HG02759 (cell line): Measurements from ENCODE around the gene DHX9.

Experiments used
- ATAC-seq: cut with Tn5 transposase; IDR thresholded peaks from one replicate; pipeline ENCODE4 v1.9.1; 2021; ENCODE audit warnings: mild to moderate bottlenecking, moderate library complexity; ENCODE audit not compliant: unreplicated experiment

Gene DHX9

DNA sequence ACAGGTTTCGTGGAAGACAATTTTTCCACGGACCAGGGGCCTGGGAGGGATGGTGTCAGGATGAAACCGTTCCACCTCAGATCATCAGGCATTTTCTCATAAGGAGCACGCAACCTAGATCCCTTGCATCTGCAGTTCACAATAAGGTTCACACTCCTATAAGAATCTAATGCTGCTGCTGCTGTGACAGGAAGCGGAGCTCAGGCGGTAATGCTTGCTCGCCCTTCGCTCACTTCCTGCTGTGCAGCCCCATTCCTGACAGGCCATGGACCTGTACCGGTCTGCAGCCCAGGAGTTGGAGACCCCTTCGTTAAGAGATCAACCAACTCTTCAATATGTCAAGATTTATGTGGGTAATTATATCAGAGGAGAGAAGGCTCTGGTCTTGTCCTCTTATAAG lies 3.3 kb upstream of the DHX9 start:
- ATAC-seq, result no peak

DNA sequence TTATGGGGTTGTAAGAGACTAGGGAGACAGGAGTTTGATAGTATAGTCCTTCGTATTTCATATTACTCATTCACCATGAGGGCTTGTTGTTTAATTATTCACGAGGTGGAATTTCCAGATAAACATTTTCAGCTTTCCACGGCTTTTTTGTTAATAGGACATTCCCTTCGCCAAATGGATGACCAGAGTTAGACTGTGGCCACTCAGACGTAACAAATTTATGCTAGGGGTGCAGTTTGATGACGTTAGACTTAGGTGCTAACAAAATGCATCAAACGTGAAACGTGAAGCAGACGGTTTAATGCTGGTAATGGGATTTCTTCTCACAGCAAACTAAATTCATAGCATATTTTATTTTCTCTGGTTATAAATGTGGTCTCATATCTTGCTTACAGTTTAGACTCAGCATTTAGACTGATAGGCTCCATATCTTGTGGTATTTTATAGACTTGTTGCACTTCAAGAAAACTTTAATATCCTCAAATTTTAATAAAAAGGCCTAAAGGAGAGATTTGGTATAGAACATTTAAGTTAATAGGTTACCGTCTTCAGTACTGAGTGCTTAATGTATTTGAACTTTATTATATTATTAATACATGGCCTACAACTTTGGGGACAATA lies 2.3 kb downstream of the DHX9 start:
- ATAC-seq, result no peak

DNA sequence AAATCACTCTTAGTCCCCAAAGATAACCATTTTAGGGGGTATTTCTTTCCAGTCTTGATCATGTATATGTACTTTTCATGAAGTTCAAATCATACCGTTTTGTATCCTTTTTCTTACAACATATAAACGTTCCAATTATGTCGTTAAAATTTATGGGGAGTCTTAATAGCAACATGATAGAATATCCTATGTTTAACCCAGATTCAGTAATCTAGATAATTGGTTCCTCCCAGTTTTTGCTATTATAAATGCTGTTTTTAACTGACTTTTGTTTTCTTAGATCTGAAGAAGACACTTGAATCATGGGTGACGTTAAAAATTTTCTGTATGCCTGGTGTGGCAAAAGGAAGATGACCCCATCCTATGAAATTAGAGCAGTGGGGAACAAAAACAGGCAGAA lies 3.1 kb downstream of the DHX9 start:
- ATAC-seq, result no peak

DNA sequence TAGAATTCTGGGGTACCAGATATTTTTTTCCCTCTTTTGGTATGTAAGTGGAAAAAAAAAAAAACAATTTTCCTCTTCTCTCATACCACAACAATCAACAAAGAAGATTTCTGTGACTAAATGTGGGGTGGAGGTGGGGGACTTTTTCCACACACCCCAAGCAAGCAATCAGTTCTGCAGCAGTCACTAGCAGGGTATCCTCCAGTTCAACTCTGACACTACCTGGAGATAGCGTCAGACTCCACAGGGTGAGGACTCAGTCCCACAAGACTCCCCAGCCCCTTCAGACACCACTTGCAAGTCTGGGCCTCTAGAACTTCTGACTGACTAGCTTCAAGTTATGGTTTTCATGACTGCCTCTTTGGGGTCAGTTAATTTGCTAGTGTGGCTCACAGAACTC lies 6.2 kb downstream of the DHX9 start:
- ATAC-seq, result no peak

DNA sequence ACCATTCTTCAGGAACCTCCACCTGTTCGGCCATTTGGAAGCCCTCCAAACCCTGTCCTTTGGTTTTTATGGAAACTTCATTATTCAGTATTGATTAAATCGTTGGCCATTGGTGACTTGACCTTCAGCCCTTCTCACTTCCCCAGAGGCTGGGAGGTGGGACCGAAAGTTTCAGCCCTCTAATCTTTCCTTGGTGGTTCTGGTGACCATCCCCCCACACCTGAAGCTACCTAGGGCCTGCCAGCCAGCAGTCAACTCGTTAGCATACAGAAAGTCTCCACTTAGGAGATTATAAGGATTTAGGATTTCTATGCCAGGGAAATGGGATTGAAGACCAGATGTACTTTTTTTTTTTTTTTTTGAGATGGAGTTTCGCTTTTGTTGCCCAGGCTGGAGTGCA lies 6.7 kb downstream of the DHX9 start:
- ATAC-seq, result no peak

DNA sequence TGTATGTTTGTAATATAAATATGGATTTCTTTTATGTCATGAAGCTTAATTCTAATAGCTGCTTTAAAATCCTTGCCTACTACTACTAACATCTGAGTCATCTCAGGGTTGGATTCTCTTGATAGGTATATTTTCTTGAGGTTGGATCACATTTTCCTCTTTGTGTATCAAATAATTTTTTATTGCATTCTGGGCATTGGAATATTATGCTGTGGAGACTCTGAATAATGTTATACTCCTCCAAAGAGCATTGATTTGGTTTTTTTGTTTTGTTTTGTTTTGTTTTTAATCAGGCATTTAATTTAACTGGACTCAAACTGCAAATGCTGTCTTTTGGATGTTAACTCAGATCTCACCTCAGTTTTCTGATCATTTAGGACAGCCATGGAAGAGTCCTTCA lies 8.0 kb downstream of the DHX9 start:
- no peak for ATAC-seq

DNA sequence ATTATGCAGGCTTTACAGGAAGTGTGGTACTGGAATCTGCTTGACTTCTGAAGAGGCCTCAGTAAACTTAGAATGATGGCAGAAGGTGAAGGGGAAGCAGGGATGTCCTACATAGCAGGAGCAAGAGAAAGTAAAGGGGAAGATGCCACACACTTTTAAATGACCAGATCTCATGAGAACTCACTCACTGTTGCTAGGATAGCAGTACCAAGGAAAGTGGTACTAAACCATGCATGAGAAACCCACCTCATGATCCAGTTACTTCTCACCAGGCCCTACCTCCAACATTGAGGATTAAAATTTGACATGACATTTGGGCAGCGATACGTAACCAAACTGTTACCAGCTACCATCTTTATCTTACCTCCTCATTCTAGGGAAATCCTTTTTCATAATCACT lies 9.6 kb downstream of the DHX9 start:
- no peak for ATAC-seq

DNA sequence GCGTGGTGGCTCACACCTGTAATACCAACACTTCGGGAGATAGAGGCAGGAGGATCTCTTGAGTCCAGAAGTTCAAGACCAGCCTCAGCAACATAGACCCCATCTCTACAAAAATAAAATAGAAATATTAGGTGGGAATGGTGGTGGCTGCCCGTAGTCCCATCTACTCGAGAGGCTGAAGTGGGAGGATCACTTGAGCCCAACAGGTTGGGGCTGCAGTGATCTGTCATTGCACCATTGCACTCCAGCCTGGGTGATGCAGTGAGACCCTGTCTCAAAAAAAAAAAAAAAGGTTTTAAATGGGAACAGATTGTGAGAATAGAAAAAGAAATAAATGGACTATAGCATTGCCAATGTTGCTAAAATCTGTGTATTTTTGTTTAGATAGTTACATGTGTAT lies 11.2 kb downstream of the DHX9 start:
- ATAC-seq, result no peak

DNA sequence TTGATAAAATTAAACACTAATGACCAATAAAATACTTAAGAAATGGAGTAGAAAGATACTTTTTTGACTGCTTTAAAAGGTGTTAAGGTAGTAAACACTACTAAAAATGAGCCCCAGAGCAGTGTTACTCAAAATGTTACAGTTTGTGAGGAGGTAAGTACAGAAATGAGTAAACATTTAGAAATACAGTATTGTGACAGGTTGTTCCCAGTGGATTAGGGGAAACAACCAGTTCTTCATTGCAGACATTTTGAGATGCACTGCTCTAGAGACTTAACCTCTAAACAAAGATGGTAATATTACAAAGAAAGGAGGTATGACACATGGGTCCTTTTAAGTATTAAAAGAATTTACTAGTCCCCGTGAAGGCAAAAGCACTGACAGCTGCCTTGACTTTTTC lies 12.7 kb downstream of the DHX9 start:
- no peak for ATAC-seq

DNA sequence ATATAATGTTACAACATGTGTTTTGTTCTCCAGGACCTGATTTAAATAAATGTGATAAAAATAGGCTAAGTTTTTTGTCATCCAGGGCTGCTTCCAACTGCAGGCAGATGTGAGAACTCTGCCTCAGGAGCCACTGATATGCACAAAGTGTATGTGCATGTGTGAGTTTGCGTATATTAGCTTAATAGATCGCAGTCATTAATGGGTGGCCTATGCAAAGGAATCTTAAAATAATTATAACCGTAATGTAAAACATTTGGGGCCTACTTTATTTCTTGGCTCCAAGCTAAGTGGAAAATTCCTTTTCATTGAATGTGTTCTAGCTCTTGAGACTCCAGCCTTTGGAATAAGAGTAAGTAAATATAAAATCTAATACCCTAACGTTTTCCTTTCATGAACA lies 16.8 kb downstream of the DHX9 start:
- ATAC-seq, result no peak

DNA sequence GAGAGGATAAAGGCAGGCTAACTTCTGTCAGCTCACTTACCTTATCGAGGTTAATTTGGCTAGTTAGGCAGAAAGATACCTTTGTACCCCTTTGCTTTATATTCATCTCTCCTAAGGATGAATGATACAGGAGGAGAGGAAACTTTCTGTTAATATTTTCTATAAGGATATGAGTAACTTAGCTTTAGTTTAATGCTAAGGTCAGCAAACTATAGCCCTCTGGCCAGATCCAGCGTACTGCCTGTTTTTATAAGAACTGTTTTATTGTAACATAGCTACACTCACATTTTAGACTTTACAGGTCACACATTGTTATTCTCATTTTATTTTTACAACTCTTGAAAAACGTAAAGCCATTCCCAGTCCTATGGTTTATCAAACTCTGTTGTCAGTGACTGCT lies 18.1 kb downstream of the DHX9 start:
- ATAC-seq, result no peak

DNA sequence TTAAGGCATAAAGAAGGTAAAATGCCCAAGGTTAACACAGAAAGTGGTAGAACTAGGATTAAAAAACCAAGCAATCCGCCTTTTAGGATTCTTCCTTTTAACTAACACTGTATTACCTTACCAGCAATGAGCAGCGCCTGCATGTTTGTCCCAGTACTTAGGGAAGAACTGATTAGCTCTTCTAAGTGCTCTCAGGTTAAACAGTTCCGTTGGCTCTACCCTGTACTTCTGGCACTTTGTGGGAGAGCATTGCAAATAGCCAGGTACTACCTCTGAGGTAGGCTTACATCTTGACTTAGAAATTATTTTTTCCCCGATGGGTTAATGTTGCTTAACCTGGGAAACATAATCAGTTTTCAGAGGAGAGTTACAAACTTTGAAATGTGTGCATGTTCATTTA lies 21.5 kb downstream of the DHX9 start:
- no peak for ATAC-seq

DNA sequence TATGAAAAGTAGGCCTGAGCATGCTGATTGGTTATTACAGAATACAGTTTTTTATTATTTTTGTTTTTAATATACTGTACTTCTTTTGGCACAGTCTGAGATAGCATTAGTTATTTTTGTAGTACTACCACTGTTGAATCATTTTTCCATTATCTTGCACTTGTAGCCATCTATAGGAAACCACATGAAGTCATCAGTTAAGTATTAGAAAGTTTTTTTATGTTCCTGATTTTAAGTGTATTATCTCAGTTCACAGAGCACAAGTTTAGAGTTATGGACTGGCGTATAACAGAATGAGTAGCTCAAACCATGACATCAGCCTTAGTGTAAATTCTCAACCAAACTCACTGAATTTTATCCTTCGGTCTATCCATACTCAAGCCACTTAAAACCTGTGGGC lies 22.8 kb downstream of the DHX9 start:
- no peak for ATAC-seq

DNA sequence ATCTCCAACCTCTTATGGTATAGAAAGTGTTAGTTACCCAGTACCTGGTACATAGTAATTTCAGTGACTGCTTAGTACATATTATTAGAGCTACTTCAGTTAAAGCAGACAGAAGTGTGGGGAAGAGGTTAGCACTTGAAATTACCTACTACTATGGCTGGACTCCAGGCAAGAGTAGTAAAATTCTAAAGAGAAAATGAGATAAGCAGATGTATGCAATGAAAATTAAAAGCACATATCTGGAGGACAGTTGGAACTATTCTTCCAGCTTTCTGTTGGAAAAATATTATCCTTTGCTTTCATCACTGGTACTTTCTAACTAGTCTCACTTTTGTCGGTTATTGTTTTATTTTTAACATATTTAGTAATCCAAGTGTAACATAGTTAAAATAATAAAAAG lies 23.7 kb downstream of the DHX9 start:
- ATAC-seq, result no peak

DNA sequence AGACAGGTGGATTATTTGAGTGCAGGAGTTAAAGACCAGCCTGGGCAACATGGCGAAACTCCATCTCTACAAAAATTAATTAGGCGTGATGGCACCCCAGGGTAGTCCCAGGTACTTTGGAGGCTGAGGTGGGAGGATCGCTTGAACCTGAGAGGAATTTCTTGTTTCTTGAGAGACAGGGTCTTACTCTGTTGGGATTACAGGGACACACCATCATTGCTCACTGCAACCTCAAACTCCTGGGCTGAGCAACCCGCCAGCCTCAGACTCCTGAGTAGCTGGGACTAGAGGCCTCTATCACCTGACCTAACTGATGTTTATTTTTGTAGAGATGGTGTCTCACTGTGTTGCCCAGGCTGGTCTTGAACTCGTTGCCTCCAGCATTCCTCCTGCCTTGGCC lies 24.8 kb downstream of the DHX9 start:
- no peak for ATAC-seq

DNA sequence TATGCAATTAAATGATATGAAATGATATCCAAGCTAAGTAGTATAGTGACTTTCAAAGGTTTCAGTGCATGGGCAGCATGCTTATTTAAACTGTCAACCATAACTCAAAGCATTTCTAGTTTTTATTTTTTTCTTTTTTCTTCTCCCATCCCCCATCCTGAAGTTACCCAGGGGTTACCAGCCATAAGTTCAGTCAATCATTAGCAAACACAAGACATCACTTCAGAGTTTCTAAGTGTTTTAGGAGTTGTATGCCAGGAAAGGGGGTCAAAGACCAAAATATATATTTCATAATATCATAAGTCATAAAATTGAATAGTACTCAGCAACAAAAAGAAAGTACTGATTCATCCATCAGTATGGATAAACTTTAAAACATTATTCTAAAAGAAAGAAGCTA lies 28.7 kb downstream of the DHX9 start:
- ATAC-seq, result no peak

DNA sequence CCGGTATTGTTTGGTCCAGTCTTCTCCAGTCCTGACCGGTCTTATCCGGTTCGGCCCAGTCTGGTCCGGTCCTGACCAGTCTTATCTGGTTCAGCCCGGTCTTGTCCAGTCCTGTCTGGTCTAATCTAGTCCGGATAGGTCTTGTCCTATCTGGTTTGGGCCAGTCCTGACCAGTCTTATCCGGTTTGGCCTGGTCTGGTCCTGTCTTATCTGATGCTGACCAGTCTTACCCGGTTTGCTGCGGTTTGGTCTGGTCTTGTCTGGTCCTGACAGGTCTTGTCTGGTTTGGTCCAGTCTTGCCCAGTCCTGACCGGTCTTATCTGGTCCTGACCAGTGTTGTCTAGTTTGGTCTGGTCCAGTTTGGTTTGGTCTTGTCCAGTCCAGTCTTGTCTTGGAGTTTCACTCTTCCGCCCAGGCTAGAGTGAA lies 30.1 kb downstream of the DHX9 start:
- ATAC-seq, result no peak

DNA sequence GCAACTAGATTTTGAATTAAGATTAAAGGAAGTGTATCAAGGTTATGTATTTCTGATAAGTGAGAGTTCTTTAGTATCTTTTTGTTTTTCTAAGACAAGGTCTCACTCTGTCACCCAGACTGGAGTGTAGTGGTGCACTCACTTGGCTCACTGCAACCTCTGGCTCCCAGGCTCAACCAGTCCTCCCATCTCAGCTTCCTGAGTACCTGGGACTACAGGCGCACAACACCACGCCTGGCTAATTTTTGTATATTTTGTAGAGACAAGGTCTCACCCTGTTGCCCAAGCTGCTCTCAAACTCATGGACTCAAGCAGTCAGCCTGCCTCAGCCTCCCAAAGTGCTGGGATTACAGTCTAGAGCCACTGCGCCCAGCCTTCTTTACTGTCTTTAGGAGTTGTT lies 33.7 kb downstream of the DHX9 start:
- ATAC-seq, result no peak

DNA sequence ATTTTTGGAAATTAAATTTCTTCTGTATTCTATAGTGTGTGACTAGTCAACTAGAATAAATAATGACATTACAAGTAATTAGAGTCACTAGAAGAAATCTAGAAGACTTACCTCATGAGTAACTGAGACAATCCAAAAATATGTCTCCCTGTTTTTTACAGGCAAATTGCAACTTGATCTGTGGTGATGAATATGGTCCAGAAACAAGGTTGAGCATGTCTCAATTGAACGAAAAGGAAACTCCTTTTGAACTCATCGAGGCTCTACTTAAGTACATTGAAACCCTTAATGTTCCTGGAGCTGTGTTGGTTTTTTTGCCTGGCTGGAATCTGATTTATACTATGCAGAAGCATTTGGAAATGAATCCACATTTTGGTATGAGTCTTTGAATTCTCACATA lies 36.7 kb downstream of the DHX9 start:
- no peak for ATAC-seq

DNA sequence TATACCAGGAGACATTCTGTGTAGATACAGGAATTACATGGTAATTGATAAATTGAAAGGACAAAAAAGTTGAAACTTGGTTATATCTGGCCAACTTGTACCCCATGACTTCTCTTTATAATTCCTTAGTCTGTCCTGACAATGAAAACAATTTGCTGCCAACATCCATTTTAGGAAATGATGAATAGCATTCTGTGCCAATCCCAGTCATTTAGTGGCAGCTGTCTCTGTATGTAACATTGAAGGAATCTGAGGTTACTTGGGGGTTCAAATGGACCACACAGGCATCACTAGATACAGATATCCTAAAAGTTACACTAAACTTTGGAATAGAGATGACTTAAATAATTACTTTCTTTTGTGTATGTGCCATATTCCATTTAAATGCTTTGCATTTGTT lies 38.2 kb downstream of the DHX9 start:
- ATAC-seq, result no peak

DNA sequence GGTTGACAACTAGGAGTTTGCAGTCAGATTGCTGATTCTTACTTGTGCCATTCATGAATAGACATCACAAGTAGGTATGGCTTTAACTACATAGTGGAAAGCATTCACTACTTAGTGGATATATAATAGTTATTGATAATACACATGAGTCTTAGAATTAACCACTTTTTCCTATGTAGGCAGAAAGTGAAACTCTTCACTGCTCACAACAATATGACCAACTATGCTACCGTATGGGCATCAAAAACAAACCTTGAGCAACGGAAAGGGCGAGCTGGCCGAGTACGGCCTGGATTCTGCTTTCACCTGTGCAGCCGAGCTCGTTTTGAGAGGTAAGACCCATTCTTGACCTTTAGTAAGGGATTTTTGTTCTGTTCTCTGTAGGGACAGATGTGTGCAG lies 38.7 kb downstream of the DHX9 start:
- no peak for ATAC-seq

DNA sequence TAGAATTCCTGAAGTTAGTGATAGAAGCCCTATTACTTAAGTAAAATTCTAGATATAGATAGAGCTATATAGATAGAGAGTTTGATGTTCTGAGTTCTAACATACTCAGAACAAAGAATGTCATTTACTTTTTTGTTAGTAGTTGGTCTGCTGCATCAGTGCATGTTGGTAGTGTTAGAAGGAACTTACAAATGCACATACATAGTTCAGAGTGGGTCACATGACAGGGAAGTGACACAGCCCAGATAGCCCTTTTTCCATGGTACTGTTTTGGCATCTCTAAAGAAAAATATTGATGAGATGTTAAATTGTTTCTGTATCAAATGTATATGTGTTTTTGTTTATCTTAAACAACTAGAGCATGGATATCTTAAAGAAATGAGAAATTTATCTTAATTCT lies 45.7 kb downstream of the DHX9 start:
- no peak for ATAC-seq

DNA sequence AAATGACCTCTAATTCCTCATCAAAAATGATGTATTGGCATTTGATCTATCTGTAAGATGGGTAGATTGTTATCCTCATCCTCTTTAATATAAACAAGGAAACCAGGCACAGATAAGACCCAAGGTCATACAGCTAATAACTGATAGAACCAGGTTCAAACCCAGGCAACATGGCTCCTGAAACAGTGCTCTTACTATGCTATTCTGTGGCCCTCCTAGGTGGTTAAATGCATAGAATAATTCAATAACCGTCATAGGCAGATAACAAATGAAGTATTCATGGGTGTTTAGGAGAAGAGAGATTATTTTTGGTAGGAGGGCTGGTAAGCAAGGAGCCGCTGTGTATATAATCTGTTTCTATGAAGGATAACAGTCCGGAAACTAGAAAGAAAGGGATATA lies 46.4 kb downstream of the DHX9 start:
- no peak for ATAC-seq

DNA sequence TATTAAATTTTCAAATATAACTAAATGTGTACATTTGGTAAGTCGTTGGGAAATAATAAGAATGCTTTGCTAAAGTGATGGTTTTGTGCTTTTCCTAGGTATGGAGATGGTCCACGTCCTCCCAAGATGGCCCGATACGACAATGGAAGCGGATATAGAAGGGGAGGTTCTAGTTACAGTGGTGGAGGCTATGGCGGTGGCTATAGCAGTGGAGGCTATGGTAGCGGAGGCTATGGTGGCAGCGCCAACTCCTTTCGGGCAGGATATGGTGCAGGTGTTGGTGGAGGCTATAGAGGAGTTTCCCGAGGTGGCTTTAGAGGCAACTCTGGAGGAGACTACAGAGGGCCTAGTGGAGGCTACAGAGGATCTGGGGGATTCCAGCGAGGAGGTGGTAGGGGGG lies 47.8 kb downstream of the DHX9 start:
- no peak for ATAC-seq
